CD4-positive, alpha-beta T cell (primary cell): Measurements from ENCODE around the gene SMPX. TPM values are rescaled to one million over a fixed set of nuclear protein-coding genes. Genes with fewer than 3 reads are reported as not detected.

Experiments used
- ATAC-seq: fragments of 200-7000 bp; cut with Tn5 transposase; one replicate; pipeline ENCODE4 v1.10.0; 2022; ENCODE audit warnings: mild to moderate bottlenecking; ENCODE audit not compliant: poor library complexity
- CTCF ChIA-PET: fragments of 350-600 bp; sonication (Branson Sonifier 250); formaldehyde crosslinking; loops from one replicate; lab custom pipeline; 2021; ENCODE audit warnings: antibody characterized with exemption, inconsistent platforms; lab: Charles Lee
- POLR2A ChIA-PET: fragments of 350-600 bp; sonication (Branson Sonifier 250); formaldehyde crosslinking; loops from one replicate; lab custom pipeline; 2021; ENCODE audit warnings: antibody characterized with exemption, inconsistent platforms; lab: Charles Lee
- DNase-seq, 14 experiments: peaks; one replicate each; pipeline ENCODE4 v3.0.0-alpha.2; 2013 to 2020; ENCODE audit warnings: mixed read lengths in 2 of 14
- H3K27ac ChIP-seq, 2 donors: one replicate each; pipeline versions ENCODE4 v1.5.1 to v1.7.0; 2013; ENCODE audit warnings: low read length in 2 of 2, low read depth in 1 of 2, mild to moderate bottlenecking in 1 of 2
- H3K27me3 ChIP-seq, 2 experiments: 1 replicate in 1 of 2; 2 replicates in 1 of 2; pipeline versions ENCODE4 v1.6.1 to v1.7.0; 2013; ENCODE audit warnings: low read length in 2 of 2, control low read depth in 1 of 2, mild to moderate bottlenecking in 1 of 2, moderate library complexity in 1 of 2; ENCODE audit not compliant: insufficient read depth in 2 of 2, control insufficient read depth in 1 of 2
- H3K36me3 ChIP-seq: one replicate; pipeline ENCODE4 v1.6.1; 2013; ENCODE audit warnings: low read length, control low read depth; ENCODE audit not compliant: insufficient read depth
- H3K4me1 ChIP-seq: one replicate; pipeline ENCODE4 v1.6.1; 2013; ENCODE audit warnings: low read length, control low read depth; ENCODE audit not compliant: insufficient read depth
- H3K4me3 ChIP-seq: one replicate; pipeline ENCODE4 v1.5.1; 2013; ENCODE audit warnings: mild to moderate bottlenecking, low read length, moderate library complexity
- H3K9me3 ChIP-seq, 2 experiments: 1 replicate in 1 of 2; 2 replicates in 1 of 2; pipeline versions ENCODE4 v1.6.1 to v1.7.0; 2013; ENCODE audit warnings: low read length in 2 of 2, mild to moderate bottlenecking in 2 of 2, control low read depth in 1 of 2, moderate library complexity in 1 of 2; ENCODE audit not compliant: control insufficient read depth in 1 of 2, insufficient read depth in 1 of 2
- H3K27ac Mint-ChIP-seq: one replicate; pipeline ENCODE4 v1.8.0; 2020; ENCODE audit warnings: mixed read lengths
- H3K27me3 Mint-ChIP-seq: one replicate; pipeline ENCODE4 v1.8.0; 2021; ENCODE audit warnings: mixed read lengths
- H3K36me3 Mint-ChIP-seq: one replicate; pipeline ENCODE4 v1.8.0; 2021; ENCODE audit warnings: low read depth, mixed read lengths
- H3K4me1 Mint-ChIP-seq: one replicate; pipeline ENCODE4 v1.8.0; 2021; ENCODE audit warnings: low read depth, mixed read lengths
- H3K4me3 Mint-ChIP-seq: one replicate; pipeline ENCODE4 v1.8.0; 2020; ENCODE audit warnings: mild to moderate bottlenecking, mixed read lengths
- H3K9me3 Mint-ChIP-seq: one replicate; pipeline ENCODE4 v1.8.0; 2020; ENCODE audit warnings: mixed read lengths
- intact Hi-C, 2 experiments: fragments of 100-400 bp; cut with DNase I in 1 of 2; cut with micrococcal nuclease in 1 of 2; formaldehyde crosslinking; loops; one replicate each; pipeline versions ENCODE4 v1.15.1 to v1.9.0; 2023 to 2025; cut with DNase I, micrococcal nuclease
- total RNA-seq, 174 experiments: library from RNA in 2 of 174; stranded (reverse) in 2 of 174; gene quantifications; one replicate each; pipeline ENCODE4 v1.2.3 and lab custom pipeline; 2021 to 2026
- TF ChIP-seq, protein P1 (sequence below): fragments of 200-600 bp; IDR thresholded peaks from one replicate; pipeline ENCODE4 v1.8.0; 2022; ENCODE audit warnings: antibody characterized with exemption, mild to moderate bottlenecking

SMPX gene
- total RNA-seq, 2 experiments from 2014 or later = not detected

DNA sequence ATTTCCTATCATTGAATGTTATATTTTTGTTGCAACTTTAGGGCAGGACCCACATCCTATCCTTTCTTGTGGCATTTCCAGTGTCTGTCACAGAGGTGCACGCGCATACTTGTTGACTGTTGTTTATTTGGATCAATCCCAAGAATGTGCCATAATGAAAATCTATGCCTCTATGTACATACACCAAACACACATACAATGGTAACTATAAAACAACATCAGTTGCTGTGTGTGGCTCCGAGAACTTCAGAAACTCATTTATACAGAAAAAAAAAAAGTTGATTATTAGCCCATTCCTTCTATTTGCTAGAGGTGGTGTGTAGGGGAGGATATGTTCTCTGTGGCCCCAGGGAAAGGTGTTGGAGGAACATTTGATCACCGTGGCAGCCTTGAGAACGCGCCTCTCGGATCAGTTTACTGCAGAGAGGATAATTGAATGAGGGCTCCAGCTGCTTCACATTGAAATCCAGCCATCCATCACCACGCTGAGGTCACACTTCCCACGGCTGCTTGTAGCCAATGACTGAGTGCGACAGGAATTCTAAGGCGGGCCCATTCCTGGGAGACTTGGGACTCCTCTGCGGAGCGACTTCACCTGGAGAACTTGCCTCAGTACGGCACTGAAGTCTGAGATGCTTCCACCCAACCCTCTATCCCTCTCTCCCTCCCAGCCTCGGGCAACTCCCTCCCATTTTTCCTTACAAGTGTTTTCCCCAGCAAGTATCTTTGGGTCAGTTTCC is 19.5 kb downstream of the SMPX start:
- ChIA-PET CTCF (no interaction called here), POLR2A (no interaction called here)
- H3K27ac Mint-ChIP-seq = no peak overlapping the region
- no peaks in the 10 kb centered on the region for H3K9me3 Mint-ChIP-seq
- H3K36me3 Mint-ChIP-seq = no peaks in the 10 kb centered on the region
- H3K4me3 Mint-ChIP-seq = no peak overlapping the region
- H3K27ac ChIP-seq = no peak overlapping the region
- peaks cover 0 to 8% of the 10 kb centered on the region in 2 experiments for H3K27me3 ChIP-seq
- no peaks in the 10 kb centered on the region for H3K4me1 Mint-ChIP-seq
- no peaks in the 10 kb centered on the region for H3K4me1 ChIP-seq
- peaks cover 5% of the 10 kb centered on the region for H3K27me3 Mint-ChIP-seq
- DNase-seq (no peak), ATAC-seq (no peak)
- no peaks in the 10 kb centered on the region for H3K9me3 ChIP-seq
- H3K36me3 ChIP-seq = no peaks in the 10 kb centered on the region
- intact Hi-C loops = loop anchor here in 1 of 2 experiments (10.0 kb wide), 1 partner anchor 804 kb away; no protein-coding TSS in a partner anchor
- H3K4me3 ChIP-seq = no peak overlapping the region
- TF ChIP-seq, protein P1, sequence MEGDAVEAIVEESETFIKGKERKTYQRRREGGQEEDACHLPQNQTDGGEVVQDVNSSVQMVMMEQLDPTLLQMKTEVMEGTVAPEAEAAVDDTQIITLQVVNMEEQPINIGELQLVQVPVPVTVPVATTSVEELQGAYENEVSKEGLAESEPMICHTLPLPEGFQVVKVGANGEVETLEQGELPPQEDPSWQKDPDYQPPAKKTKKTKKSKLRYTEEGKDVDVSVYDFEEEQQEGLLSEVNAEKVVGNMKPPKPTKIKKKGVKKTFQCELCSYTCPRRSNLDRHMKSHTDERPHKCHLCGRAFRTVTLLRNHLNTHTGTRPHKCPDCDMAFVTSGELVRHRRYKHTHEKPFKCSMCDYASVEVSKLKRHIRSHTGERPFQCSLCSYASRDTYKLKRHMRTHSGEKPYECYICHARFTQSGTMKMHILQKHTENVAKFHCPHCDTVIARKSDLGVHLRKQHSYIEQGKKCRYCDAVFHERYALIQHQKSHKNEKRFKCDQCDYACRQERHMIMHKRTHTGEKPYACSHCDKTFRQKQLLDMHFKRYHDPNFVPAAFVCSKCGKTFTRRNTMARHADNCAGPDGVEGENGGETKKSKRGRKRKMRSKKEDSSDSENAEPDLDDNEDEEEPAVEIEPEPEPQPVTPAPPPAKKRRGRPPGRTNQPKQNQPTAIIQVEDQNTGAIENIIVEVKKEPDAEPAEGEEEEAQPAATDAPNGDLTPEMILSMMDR = no peak

DNA sequence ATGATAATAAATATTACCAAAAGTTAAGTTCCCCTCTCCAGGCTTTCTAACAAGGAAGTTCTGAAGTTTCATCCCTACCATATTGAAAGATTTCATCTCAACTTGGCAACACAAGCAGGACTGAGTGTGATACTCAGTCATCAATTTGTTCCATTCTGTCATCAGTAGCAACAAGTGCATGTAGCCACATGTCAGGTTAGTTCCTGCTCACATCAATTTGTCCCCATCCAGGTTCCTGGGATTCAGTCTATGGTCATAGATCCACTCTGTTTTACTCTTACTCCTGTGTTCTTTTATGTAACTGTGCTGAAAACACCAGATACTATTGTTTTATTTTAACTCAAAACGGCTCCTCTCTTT is 22.2 kb downstream of the SMPX start:
- intact Hi-C loops = loop anchor here in 1 of 2 experiments (10.0 kb wide), 1 partner anchor 801 kb away; no protein-coding TSS in a partner anchor
- Mint-ChIP-seq H3K36me3 (no peaks in the 10 kb centered on the region), H3K9me3 (no peaks in the 10 kb centered on the region), H3K4me1 (no peaks in the 10 kb centered on the region), H3K27me3 (peaks cover 5% of the 10 kb centered on the region), H3K4me3 (no peak overlapping the region), H3K27ac (no peak overlapping the region)
- no peak for DNase-seq
- CTCF ChIA-PET = no interaction called here
- no peaks in the 10 kb centered on the region for H3K4me1 ChIP-seq
- no peaks in the 10 kb centered on the region for H3K36me3 ChIP-seq
- peaks cover 0 to 8% of the 10 kb centered on the region in 2 experiments for H3K27me3 ChIP-seq
- no peaks in the 10 kb centered on the region for H3K9me3 ChIP-seq
- TF ChIP-seq, protein P1 = no peak
- no peak overlapping the region for H3K27ac ChIP-seq
- ATAC-seq = no peak
- POLR2A ChIA-PET = no interaction called here
- H3K4me3 ChIP-seq = no peak overlapping the region

DNA sequence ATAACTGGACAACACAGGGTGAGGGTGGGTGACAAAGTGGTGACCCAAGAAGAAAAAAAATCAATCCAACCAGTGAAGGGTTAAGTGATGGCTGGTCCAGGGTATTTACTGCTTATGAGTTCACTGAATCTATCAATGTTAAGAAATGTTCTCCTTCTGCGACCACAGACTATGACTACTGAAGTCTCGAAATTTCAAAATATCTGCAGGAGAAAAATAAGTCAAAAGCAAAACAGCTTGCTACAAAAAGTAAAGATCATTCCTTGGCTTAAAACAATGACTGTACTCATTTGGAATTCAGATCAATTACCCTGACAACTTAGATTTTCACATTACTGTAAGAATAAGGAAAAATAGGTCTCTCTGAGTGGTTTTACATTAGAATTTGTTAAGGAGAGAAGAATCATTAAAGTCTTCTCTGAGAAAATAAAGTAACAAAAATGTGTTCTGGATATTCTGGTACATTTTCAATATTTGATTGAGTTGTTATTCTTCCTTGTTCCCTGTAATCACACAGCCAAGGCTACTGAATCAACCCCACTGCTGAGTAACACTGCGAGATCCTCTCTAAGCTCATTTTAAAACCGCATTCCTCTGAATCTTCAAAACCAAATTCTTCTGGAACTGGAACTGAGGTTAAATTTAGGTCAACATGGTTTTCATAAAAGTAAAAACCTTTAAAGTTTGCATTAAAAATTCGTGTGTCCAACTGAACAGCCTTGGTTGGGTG is 22.7 kb downstream of the SMPX start:
- H3K4me3 ChIP-seq = no peak overlapping the region
- TF ChIP-seq, protein P1 = no peak
- H3K4me1 ChIP-seq = no peaks in the 10 kb centered on the region
- Mint-ChIP-seq H3K4me3 (no peak overlapping the region), H3K4me1 (no peaks in the 10 kb centered on the region), H3K9me3 (no peaks in the 10 kb centered on the region), H3K36me3 (no peaks in the 10 kb centered on the region), H3K27ac (no peak overlapping the region), H3K27me3 (peaks cover 5% of the 10 kb centered on the region)
- ChIA-PET CTCF (no interaction called here), POLR2A (no interaction called here)
- no peak for ATAC-seq
- no peak for DNase-seq
- peaks cover 0 to 8% of the 10 kb centered on the region in 2 experiments for H3K27me3 ChIP-seq
- no peaks in the 10 kb centered on the region for H3K36me3 ChIP-seq
- no peak overlapping the region for H3K27ac ChIP-seq
- intact Hi-C loops = loop anchor here in 1 of 2 experiments (10.0 kb wide), 1 partner anchor 800 kb away; no protein-coding TSS in a partner anchor
- H3K9me3 ChIP-seq = no peaks in the 10 kb centered on the region
